ENCODE measurements around the gene NOXA1. TPM values are rescaled to one million over a fixed set of nuclear protein-coding genes. Genes with fewer than 3 reads are reported as not detected.

The NOXA1 gene
- polyA plus RNA-seq, 1 experiment: 0.32 TPM

GRCh38 chr9:137429974-137430722, 7.0 kb downstream of the NOXA1 start:
- H3K27me3 ChIP-seq (ENCODE audit: control insufficient read depth, insufficient read depth, low read length): no peaks in the 10 kb centered on the region
- no peak for DNase-seq (ENCODE audit: low read depth)
- H3K4me3 ChIP-seq (ENCODE audit: low read depth, low read length): no peak overlapping the region
- CTCF ChIA-PET: interaction anchor here (0.9 to 2.1 kb wide), 2 partner anchors 16 to 105 kb away, joined by 3 to 8 read pairs; no protein-coding TSS in a partner anchor
- POLR2A ChIA-PET: no interaction called here
- H3K36me3 ChIP-seq (ENCODE audit: control insufficient read depth, insufficient read depth, low read length): no peaks in the 10 kb centered on the region
- no peak for TF ChIP-seq CTCF (IDR thresholded peaks at IDR 0.05; ENCODE audit: insufficient read depth, low read depth, low read length)

GRCh38 chr9:137430723-137431415, 7.7 kb downstream of the NOXA1 start:
- no peak for TF ChIP-seq CTCF (IDR thresholded peaks at IDR 0.05; ENCODE audit: insufficient read depth, low read depth, low read length)
- CTCF ChIA-PET: interaction anchor here (0.9 to 2.1 kb wide), 3 partner anchors 8 to 104 kb away, joined by 3 to 8 read pairs (median 6); partner anchors contain the start of genes EXD3 and NOXA1
- Histone ChIP-seq H3K27me3 (ENCODE audit: control insufficient read depth, insufficient read depth, low read length) (no peaks in the 10 kb centered on the region), H3K36me3 (ENCODE audit: control insufficient read depth, insufficient read depth, low read length) (no peaks in the 10 kb centered on the region), H3K4me3 (ENCODE audit: low read depth, low read length) (no peak overlapping the region)
- POLR2A ChIA-PET: no interaction called here
- no peak for DNase-seq (ENCODE audit: low read depth)

DNA sequence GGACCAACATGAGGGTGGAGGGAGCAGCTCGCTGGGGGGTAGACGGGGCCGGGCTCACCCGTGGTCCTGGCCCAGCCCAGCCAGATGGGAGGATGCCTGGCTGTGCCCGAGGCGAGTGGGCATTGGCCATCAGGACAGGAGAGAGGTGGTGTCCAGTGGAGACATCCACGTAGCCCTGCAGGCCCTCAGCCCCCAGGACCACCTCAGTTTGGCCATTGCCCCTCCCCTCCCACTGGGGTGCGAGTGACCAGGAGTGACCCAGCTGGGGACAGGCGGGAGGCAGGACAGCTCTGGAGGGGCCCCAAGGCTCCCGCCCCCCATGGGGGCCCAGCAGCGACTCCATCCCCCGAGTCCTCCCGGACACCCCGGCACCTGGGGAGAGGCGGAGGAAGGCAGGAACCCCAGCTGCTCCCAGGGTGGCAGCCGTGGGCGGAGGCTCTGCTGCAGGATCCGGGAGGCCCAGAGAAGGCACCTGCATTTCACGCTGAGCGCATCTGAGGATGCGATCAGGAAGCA, 8.3 kb downstream of the NOXA1 start:
- POLR2A ChIA-PET: no interaction called here
- Histone ChIP-seq H3K27me3 (ENCODE audit: control insufficient read depth, insufficient read depth, low read length) (no peaks in the 10 kb centered on the region), H3K36me3 (ENCODE audit: control insufficient read depth, insufficient read depth, low read length) (no peaks in the 10 kb centered on the region), H3K4me3 (ENCODE audit: low read depth, low read length) (no peak overlapping the region)
- no peak for DNase-seq (ENCODE audit: low read depth)
- CTCF ChIA-PET: interaction anchor here (1.8 to 2.1 kb wide), 2 partner anchors 8 to 15 kb away, joined by 6 to 8 read pairs; partner anchors contain the start of genes EXD3 and NOXA1
- TF ChIP-seq CTCF (IDR thresholded peaks at IDR 0.05; ENCODE audit: insufficient read depth, low read depth, low read length): no peak

GRCh38 chr9:137432687-137433348, 9.6 kb downstream of the NOXA1 start:
- POLR2A ChIA-PET: no interaction called here
- CTCF ChIA-PET: interaction anchor here (1.1 to 2.3 kb wide), 3 partner anchors 9 to 178 kb away, joined by 3 to 12 read pairs (median 7); partner anchors contain the start of genes EXD3, NELFB and NOXA1
- no peak overlapping the region for H3K4me3 ChIP-seq (ENCODE audit: low read depth, low read length)
- TF ChIP-seq CTCF (IDR thresholded peaks at IDR 0.05; ENCODE audit: insufficient read depth, low read depth, low read length): no peak
- H3K36me3 ChIP-seq (ENCODE audit: control insufficient read depth, insufficient read depth, low read length): no peaks in the 10 kb centered on the region
- DNase-seq (ENCODE audit: low read depth): no peak
- no peaks in the 10 kb centered on the region for H3K27me3 ChIP-seq (ENCODE audit: control insufficient read depth, insufficient read depth, low read length)

All from BJ (cell line).